ENCODE results near the gene UBN1.

DNA sequence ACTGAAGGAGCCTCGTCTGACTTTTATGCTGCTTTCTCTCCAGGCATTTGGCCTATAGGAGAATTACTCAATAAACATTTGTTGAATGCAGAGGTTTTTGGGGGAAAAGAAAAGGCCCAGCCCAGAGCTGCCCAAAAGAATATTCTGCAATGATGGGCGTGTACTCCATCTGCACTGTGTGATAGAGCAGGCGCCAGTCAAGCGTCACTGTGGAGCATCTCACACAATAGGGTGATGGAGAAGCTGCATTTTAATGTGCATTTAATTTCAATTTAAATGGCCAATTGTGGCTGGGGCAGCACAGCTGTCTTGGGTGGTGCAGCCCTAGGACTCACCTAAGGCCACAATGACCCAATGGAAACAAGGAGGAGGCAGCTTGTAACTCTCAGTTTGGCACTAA, 20.8 kb upstream of the UBN1 start:
- no peak for TF ChIP-seq CTCF (IDR thresholded peaks at IDR 0.05; ENCODE audit: borderline replicate concordance, extremely low read depth, low read length, poor library complexity, severe bottlenecking)
- no peak for TF ChIP-seq EZH2 (IDR thresholded peaks at IDR 0.05; ENCODE audit: borderline replicate concordance, low read depth, low read length, severe bottlenecking)

Measured in DND-41 (cell line).